Breast epithelium (tissue), 4 donors: Measurements from ENCODE around the gene PLXNC1. TPM values are rescaled to one million over a fixed set of nuclear protein-coding genes. Genes with fewer than 3 reads are reported as not detected.

Source experiments
- DNase-seq, 2 donors: peaks; one replicate each; pipeline ENCODE4 v3.0.0-alpha.2; 2019; ENCODE audit warnings: low spot score in 2 of 2
- H3K27ac ChIP-seq, 2 donors: fragments of 200-600 bp; sonication (generic) in 1 of 2; one replicate each; pipeline ENCODE4 v1.5.1; 2016 to 2019; ENCODE audit warnings: mild to moderate bottlenecking in 1 of 2
- H3K27me3 ChIP-seq, 2 donors: fragments of 200-600 bp; sonication (generic) in 1 of 2; one replicate each; pipeline versions ENCODE4 v1.5.1 to v1.6.0; 2017 to 2019; ENCODE audit warnings: control low read depth in 1 of 2, mild to moderate bottlenecking in 1 of 2
- H3K36me3 ChIP-seq: fragments of 200-600 bp; one replicate; pipeline ENCODE4 v1.5.1; 2019
- H3K4me1 ChIP-seq, 2 donors: fragments of 200-600 bp; sonication (generic); one replicate each; pipeline ENCODE4 v1.5.1; 2016 to 2019; ENCODE audit warnings: control low read depth in 1 of 2
- H3K4me3 ChIP-seq, 3 donors: fragments of 200-600 bp; sonication (generic); 1 replicate in 2 of 3; 2 replicates in 1 of 3; pipeline ENCODE4 v1.5.1; 2016 to 2019; ENCODE audit warnings: mild to moderate bottlenecking in 3 of 3, moderate library complexity in 2 of 3
- H3K9me3 ChIP-seq, 2 donors: fragments of 200-600 bp; sonication (generic) in 1 of 2; one replicate each; pipeline ENCODE4 v1.5.1; 2016 to 2019; ENCODE audit warnings: control low read depth in 1 of 2
- POLR2A ChIP-seq: fragments of 450-650 bp; IDR thresholded peaks from one replicate; pipeline ENCODE4 v1.6.1; 2016; ENCODE audit warnings: antibody characterized with exemption, mild to moderate bottlenecking, moderate library complexity
- POLR2AphosphoS5 ChIP-seq, 3 donors: sonication (generic); formaldehyde crosslinking; IDR thresholded peaks; one replicate each; pipeline ENCODE4 v1.6.1; 2017; ENCODE audit warnings: antibody characterized with exemption in 3 of 3
- intact Hi-C: fragments of 100-400 bp; cut with DNase I; formaldehyde crosslinking; loops from one replicate; pipeline ENCODE4 v1.15.1; 2023; ENCODE audit warnings: low total_unique reads
- total RNA-seq, 3 donors: library from RNA; depleted of rRNA; stranded (reverse); fragments of >200 nt; gene quantifications; one replicate each; pipeline ENCODE4 v1.1.0, GENCODE V29; 2016
- TF ChIP-seq, protein P1 (sequence below), 3 donors: fragments of 450-650 bp; IDR thresholded peaks; one replicate each; pipeline ENCODE4 v1.5.1; 2016 to 2017; ENCODE audit warnings: antibody characterized with exemption in 3 of 3, mild to moderate bottlenecking in 3 of 3, moderate library complexity in 3 of 3

The PLXNC1 gene
- total RNA-seq, 3 donors from 2014 or later: 7.5 to 21.4 (median 8.2) TPM

DNA sequence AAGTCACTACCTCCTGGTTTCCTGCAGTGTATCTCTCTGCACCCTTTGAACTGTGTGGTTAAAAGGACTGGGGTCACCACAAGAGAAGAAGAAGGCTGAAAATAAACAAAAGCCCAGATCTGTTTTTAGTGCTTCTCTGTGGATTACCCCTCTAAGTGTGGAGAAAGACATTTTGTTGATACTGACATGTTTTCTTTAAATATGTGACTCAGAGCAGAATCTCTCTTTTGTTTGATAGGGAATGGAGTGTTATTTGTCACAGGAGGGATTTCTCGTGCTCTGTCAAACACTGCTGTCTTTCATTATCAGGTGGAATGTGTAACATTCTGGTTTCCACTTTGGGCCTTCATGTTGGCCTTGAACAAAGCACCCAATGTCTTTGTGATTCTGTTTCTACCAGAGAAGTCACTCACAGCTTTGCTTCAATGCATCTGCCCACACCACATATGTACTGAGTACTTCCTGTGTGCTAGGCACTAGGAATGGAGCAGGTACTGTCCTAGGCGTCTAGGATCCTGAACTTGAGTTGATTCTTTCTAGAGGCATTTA, 82.1 kb downstream of the PLXNC1 start:
- Histone ChIP-seq H3K36me3 (no peaks in the 10 kb centered on the region), H3K9me3 (no peaks in the 10 kb centered on the region), H3K27me3 (no peaks in the 10 kb centered on the region), H3K4me1 (no peaks in the 10 kb centered on the region), H3K27ac (no peak overlapping the region), H3K4me3 (no peak overlapping the region)
- intact Hi-C loops: no loop called here
- TF ChIP-seq POLR2AphosphoS5 (IDR thresholded peaks at IDR 0.05) (no peak), POLR2A (no peak)
- TF ChIP-seq, protein P1, sequence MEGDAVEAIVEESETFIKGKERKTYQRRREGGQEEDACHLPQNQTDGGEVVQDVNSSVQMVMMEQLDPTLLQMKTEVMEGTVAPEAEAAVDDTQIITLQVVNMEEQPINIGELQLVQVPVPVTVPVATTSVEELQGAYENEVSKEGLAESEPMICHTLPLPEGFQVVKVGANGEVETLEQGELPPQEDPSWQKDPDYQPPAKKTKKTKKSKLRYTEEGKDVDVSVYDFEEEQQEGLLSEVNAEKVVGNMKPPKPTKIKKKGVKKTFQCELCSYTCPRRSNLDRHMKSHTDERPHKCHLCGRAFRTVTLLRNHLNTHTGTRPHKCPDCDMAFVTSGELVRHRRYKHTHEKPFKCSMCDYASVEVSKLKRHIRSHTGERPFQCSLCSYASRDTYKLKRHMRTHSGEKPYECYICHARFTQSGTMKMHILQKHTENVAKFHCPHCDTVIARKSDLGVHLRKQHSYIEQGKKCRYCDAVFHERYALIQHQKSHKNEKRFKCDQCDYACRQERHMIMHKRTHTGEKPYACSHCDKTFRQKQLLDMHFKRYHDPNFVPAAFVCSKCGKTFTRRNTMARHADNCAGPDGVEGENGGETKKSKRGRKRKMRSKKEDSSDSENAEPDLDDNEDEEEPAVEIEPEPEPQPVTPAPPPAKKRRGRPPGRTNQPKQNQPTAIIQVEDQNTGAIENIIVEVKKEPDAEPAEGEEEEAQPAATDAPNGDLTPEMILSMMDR (IDR thresholded peaks at IDR 0.05): no peak
- DNase-seq: no peak

DNA sequence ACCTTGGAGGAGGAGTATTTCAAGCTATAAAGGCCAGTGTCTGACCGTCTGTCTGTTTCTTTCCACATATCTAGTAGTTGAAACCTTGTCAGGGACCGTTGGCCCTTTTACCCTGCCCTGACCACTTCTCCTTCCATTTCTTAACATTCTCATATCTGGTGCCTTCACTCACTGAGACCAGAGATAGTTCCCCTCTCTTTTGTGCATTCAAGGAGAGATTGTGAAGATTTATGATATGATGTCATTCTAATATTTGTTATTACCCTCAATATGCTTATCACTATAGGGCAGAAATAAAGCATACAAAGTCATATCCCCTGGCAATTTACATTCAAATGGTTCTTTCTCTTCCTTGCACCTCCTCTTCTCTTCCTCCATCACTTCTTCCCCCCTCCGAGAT, 83.3 kb downstream of the PLXNC1 start:
- DNase-seq: no peak
- H3K36me3 ChIP-seq: no peaks in the 10 kb centered on the region
- no peaks in the 10 kb centered on the region for H3K27me3 ChIP-seq
- intact Hi-C loops: no loop called here
- no peaks in the 10 kb centered on the region for H3K9me3 ChIP-seq
- no peak overlapping the region for H3K27ac ChIP-seq
- TF ChIP-seq, protein P1 (IDR thresholded peaks at IDR 0.05): no peak
- TF ChIP-seq POLR2A (no peak), POLR2AphosphoS5 (IDR thresholded peaks at IDR 0.05) (no peak)
- H3K4me3 ChIP-seq: no peak overlapping the region
- no peaks in the 10 kb centered on the region for H3K4me1 ChIP-seq

DNA sequence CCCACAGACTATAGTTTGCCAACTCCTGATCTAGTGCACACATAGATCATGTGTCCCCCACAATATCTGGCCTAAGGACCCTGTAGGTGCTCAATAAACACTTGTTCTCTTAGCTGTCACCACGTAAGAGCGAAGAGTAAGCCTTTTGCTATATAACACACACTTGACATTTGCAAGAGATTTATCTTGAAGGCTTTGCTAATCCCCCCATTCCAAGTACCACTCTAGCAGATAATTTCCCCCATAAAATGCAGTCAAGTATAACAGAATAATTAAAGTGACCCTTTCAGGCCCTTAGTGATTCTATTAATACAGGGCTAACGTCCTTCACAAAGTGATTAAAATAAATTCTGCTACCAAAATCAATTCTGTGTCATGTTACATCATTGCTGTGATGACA, 87.5 kb downstream of the PLXNC1 start:
- Histone ChIP-seq H3K9me3 (no peaks in the 10 kb centered on the region), H3K27ac (no peak overlapping the region), H3K4me3 (no peak overlapping the region), H3K4me1 (no peaks in the 10 kb centered on the region), H3K36me3 (no peaks in the 10 kb centered on the region), H3K27me3 (no peaks in the 10 kb centered on the region)
- DNase-seq: no peak
- TF ChIP-seq, protein P1 (IDR thresholded peaks at IDR 0.05): no peak
- TF ChIP-seq POLR2A (no peak), POLR2AphosphoS5 (IDR thresholded peaks at IDR 0.05) (no peak)
- intact Hi-C loops: loop anchor here (1.0 kb wide), 1 partner anchor 41 kb away; no protein-coding TSS in a partner anchor

DNA sequence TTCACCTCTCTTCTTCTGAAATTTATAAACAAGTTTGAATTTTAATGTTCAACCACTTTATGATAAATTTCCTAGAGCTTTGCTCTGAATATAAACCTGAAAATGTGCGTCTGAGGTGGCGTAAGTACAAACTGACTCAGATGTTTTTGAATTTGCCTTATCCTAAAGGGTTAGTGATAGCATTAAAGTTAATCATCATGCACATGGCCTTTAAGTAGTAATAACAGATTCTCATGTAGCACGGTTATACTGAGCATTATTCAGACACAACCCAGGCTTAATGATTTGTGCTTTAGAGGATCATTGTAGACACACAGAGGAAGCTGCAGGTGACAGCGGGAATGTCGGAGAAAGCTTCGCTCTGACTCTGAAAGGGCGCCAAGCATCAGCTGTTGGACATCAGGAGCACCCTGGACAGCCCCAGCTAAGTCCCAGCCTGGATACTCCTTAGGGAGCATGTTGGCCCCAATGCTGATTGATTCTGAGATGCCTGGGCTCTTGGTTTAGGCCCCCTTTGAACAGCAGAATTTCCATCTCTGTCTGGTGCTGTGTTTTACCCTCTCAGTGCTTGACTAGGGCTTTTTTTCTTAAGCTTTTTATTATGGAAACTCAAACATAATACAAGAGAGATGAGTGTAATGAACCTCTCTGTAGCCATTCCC, 91.1 kb downstream of the PLXNC1 start:
- no peaks in the 10 kb centered on the region for H3K27me3 ChIP-seq
- TF ChIP-seq, protein P1 (IDR thresholded peaks at IDR 0.05): no peak
- TF ChIP-seq POLR2A (no peak), POLR2AphosphoS5 (IDR thresholded peaks at IDR 0.05) (no peak)
- H3K4me1 ChIP-seq: no peaks in the 10 kb centered on the region
- no peaks in the 10 kb centered on the region for H3K36me3 ChIP-seq
- intact Hi-C loops: no loop called here
- H3K27ac ChIP-seq: no peak overlapping the region
- H3K9me3 ChIP-seq: no peaks in the 10 kb centered on the region
- no peak overlapping the region for H3K4me3 ChIP-seq
- DNase-seq: no peak

DNA sequence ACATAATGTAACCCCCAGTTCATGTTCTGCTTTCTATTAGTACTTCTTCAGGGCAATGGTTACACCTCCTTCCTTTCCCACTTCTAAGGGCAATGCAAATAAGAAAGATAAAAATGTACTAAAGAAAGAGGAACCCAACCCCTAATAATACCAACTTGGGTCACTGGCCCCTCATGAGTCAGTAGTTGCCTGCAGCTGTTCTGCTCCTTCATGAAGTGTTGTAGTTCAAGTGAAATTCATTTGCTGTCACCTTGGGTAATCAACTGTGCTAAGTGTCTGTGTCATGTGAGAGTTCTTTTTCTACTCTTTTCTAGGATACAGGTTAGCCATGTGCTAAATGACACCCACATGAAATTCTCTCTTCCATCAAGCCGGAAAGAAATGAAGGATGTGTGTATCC, 91.8 kb downstream of the PLXNC1 start:
- H3K27me3 ChIP-seq: no peaks in the 10 kb centered on the region
- no peak overlapping the region for H3K27ac ChIP-seq
- H3K36me3 ChIP-seq: no peaks in the 10 kb centered on the region
- no peak overlapping the region for H3K4me3 ChIP-seq
- DNase-seq: no peak
- no peaks in the 10 kb centered on the region for H3K4me1 ChIP-seq
- no peak for TF ChIP-seq POLR2A
- no peak for TF ChIP-seq POLR2AphosphoS5 (IDR thresholded peaks at IDR 0.05)
- TF ChIP-seq, protein P1 (IDR thresholded peaks at IDR 0.05): no peak
- intact Hi-C loops: no loop called here
- H3K9me3 ChIP-seq: no peaks in the 10 kb centered on the region
